SW 1271 (cell line): ENCODE data around the gene GNAT3.

ENCODE experiments used
- DNase-seq, 2 experiments: peaks; one replicate each; lab custom pipeline; 2025; lab: John Stamatoyannopoulos, UW

Gene GNAT3

GRCh38 chr7:80511964-80512363 is at the start of gene GNAT3:
TSS of gene GNAT3 (minus strand) at chr7:80512064. CDS start at chr7:80511926, 138 bp downstream.
- no peak for DNase-seq

- no peak for DNase-seq
Observed at GRCh38 chr7:80558116-80558515, 46.3 kb upstream of the GNAT3 start.

- no peak for DNase-seq
Observed at GRCh38 chr7:80552031-80552694, 40.3 kb upstream of the GNAT3 start.

- no peak for DNase-seq
Observed at GRCh38 chr7:80550005-80550404, 38.1 kb upstream of the GNAT3 start.

GRCh38 chr7:80548840-80549530 is 37.1 kb upstream of the GNAT3 start:
- DNase-seq, result no peak

- no peak for DNase-seq
Observed at GRCh38 chr7:80542398-80542797, 30.5 kb upstream of the GNAT3 start.

GRCh38 chr7:80540836-80541235 is 29.0 kb upstream of the GNAT3 start:
- DNase-seq, result no peak

- no peak for DNase-seq
Observed at GRCh38 chr7:80537091-80537490, 25.2 kb upstream of the GNAT3 start.

- no peak for DNase-seq
Observed at GRCh38 chr7:80536426-80536825, 24.6 kb upstream of the GNAT3 start.

GRCh38 chr7:80533287-80533686 is 21.4 kb upstream of the GNAT3 start:
- DNase-seq, result no peak

- no peak for DNase-seq
Observed at GRCh38 chr7:80532153-80532552, 20.3 kb upstream of the GNAT3 start.

GRCh38 chr7:80530136-80530535 is 18.3 kb upstream of the GNAT3 start:
- DNase-seq, result no peak

GRCh38 chr7:80529362-80529761 is 17.5 kb upstream of the GNAT3 start:
- DNase-seq, result no peak

- DNase-seq, result no peak
Observed at GRCh38 chr7:80528689-80529088, 16.8 kb upstream of the GNAT3 start.

- DNase-seq, result no peak
Observed at GRCh38 chr7:80526472-80526871, 14.6 kb upstream of the GNAT3 start.

- DNase-seq, result no peak
Observed at GRCh38 chr7:80524693-80525092, 12.8 kb upstream of the GNAT3 start.

GRCh38 chr7:80521809-80522208 is 9.9 kb upstream of the GNAT3 start:
- no peak for DNase-seq

GRCh38 chr7:80520199-80520598 is 8.3 kb upstream of the GNAT3 start:
- DNase-seq, result no peak

- no peak for DNase-seq
Observed at GRCh38 chr7:80517282-80517747, 5.5 kb upstream of the GNAT3 start.

- DNase-seq, result no peak
Observed at GRCh38 chr7:80515298-80515697, 3.4 kb upstream of the GNAT3 start.

GRCh38 chr7:80510021-80510420 is 1.8 kb downstream of the GNAT3 start:
- no peak for DNase-seq

- no peak for DNase-seq
Observed at GRCh38 chr7:80508440-80508839, 3.4 kb downstream of the GNAT3 start.

- DNase-seq, result no peak
Observed at GRCh38 chr7:80505900-80506500, 5.9 kb downstream of the GNAT3 start.
